K562 (cell line): ENCODE data around the gene RPS6KL1.

Experiments
- EZH2 ChIP-seq: IDR thresholded peaks from 2 replicates; pipeline ENCODE4 v1.6.1; 2012; ENCODE audit warnings: low read depth, mild to moderate bottlenecking, inconsistent platforms, low read length, borderline replicate concordance
- LCOR ChIP-seq: sonication (generic); formaldehyde crosslinking; IDR thresholded peaks from 2 replicates; pipeline ENCODE4 v1.8.0; 2022; ENCODE audit warnings: mild to moderate bottlenecking, missing genetic modification reagents
- NFYB ChIP-seq: IDR thresholded peaks from 2 replicates; pipeline ENCODE4 v1.6.1; 2011; ENCODE audit warnings: mild to moderate bottlenecking, moderate library complexity; ENCODE audit not compliant: insufficient read length; ENCODE audit errors: extremely low read depth
- POLR2A ChIP-seq: fragments of 450-650 bp; conservative IDR thresholded peaks from 2 replicates; pipeline ENCODE4 v1.6.1; 2016
- POLR3A ChIP-seq: IDR thresholded peaks from 2 replicates; pipeline ENCODE4 v1.6.1; 2011; ENCODE audit warnings: borderline replicate concordance, mild to moderate bottlenecking, moderate library complexity; ENCODE audit not compliant: insufficient read length, insufficient read depth; ENCODE audit errors: extremely low read depth
- RNF2 ChIP-seq: sonication (generic); IDR thresholded peaks from 2 replicates; pipeline ENCODE4 v1.6.1; 2016
- SP2 ChIP-seq: IDR thresholded peaks from 2 replicates; pipeline ENCODE4 v1.6.1; 2011; ENCODE audit warnings: mild to moderate bottlenecking, low read depth, low read length, moderate library complexity; ENCODE audit not compliant: poor library complexity, severe bottlenecking; ENCODE audit errors: extremely low read depth
- ZFP1 ChIP-seq: fragments of 450-650 bp; formaldehyde crosslinking; IDR thresholded peaks from 2 replicates; pipeline ENCODE4 v1.4.0; 2020; ENCODE audit warnings: mild to moderate bottlenecking, mixed read lengths
- TF ChIP-seq, protein P1 (sequence below), 2 experiments: fragments of 450-650 bp; formaldehyde crosslinking in 1 of 2; IDR thresholded peaks; 2 replicates each; pipeline versions ENCODE4 v1.4.0 to v1.6.1; 2014 to 2020; ENCODE audit warnings: mild to moderate bottlenecking in 2 of 2, borderline replicate concordance in 1 of 2, low read depth in 1 of 2

DNA sequence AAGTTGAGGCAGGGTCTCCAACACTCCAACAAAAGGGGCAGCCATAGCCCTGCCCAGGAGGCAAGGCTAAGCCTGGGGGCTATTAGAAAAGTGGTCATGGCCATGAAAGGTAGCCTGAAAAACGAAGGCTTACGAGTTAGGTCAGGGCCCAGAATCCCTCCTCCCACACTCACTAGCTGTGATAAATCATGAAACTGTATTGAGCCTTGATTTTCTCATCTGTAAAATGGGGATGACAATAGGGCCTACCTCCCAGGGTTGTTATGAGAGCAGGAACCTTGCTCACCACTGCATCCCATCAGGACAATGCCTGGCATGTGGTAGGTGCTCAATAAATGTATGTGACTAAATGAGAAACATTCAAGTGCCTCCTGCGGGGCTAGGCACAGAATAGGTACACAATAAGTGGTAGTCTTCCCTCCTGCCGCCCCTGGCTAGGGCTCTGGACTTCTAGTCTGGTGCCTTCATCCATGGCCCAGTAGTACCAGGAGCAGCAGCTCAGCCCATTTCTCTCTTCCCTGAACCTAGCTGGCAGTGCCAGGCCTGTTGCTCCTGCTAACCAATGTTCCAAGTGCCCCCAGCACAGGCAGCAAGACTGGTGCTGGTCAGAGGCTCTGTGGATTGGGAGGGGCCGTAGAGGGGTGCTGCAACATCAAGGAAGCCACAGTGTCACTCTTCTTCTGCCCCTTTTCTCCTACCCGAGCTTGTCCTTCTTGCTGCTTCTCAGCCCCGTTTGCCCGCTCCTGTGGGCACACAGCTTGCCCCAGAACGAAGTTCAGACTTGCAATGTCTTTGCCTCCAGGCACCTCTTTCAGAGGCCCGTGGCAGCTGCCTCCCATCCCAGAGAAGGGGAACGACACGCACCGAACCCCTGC, 24.5 kb upstream of the RPS6KL1 start:
- no peak for TF ChIP-seq POLR2A
- TF ChIP-seq NFYB = no peak
- TF ChIP-seq, protein P1, sequence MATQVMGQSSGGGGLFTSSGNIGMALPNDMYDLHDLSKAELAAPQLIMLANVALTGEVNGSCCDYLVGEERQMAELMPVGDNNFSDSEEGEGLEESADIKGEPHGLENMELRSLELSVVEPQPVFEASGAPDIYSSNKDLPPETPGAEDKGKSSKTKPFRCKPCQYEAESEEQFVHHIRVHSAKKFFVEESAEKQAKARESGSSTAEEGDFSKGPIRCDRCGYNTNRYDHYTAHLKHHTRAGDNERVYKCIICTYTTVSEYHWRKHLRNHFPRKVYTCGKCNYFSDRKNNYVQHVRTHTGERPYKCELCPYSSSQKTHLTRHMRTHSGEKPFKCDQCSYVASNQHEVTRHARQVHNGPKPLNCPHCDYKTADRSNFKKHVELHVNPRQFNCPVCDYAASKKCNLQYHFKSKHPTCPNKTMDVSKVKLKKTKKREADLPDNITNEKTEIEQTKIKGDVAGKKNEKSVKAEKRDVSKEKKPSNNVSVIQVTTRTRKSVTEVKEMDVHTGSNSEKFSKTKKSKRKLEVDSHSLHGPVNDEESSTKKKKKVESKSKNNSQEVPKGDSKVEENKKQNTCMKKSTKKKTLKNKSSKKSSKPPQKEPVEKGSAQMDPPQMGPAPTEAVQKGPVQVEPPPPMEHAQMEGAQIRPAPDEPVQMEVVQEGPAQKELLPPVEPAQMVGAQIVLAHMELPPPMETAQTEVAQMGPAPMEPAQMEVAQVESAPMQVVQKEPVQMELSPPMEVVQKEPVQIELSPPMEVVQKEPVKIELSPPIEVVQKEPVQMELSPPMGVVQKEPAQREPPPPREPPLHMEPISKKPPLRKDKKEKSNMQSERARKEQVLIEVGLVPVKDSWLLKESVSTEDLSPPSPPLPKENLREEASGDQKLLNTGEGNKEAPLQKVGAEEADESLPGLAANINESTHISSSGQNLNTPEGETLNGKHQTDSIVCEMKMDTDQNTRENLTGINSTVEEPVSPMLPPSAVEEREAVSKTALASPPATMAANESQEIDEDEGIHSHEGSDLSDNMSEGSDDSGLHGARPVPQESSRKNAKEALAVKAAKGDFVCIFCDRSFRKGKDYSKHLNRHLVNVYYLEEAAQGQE (IDR thresholded peaks at IDR 0.05; ENCODE audit: borderline replicate concordance) = no peak
- TF ChIP-seq, protein P1 (CRISPR knock-in tag; IDR thresholded peaks at IDR 0.05; ENCODE audit: low read depth) = no peak
- TF ChIP-seq EZH2 = no peak
- no peak for TF ChIP-seq ZFP1 (CRISPR knock-in tag)
- no peak for TF ChIP-seq POLR3A
- TF ChIP-seq RNF2 = no peak
- no peak for TF ChIP-seq SP2
- TF ChIP-seq LCOR = no peak
